SH-SY5Y (cell line): ENCODE measurements around the gene FCN3.

ENCODE experiments used
- GATA2 ChIP-seq: IDR thresholded peaks from 2 replicates; pipeline ENCODE4 v1.6.1; 2011; ENCODE audit warnings: mild to moderate bottlenecking, low read depth, low read length
- GATA3 ChIP-seq: IDR thresholded peaks from 2 replicates; pipeline ENCODE4 v1.6.1; 2011; ENCODE audit warnings: low read depth, mild to moderate bottlenecking, low read length, moderate library complexity

- TF ChIP-seq GATA3 = no peak
- TF ChIP-seq GATA2 = no peak
Measured at GRCh38 chr1:27365372-27366112, 9.1 kb downstream of the FCN3 start.
